Measurements from ENCODE around the gene DAPP1. TPM values are rescaled to one million over a fixed set of nuclear protein-coding genes. Genes with fewer than 3 reads are reported as not detected.
A peak's percentile ranks its signal among the peaks of the same experiment; 100 is the strongest.

DAPP1 gene
- total RNA-seq, 6 experiments from 2014 or later, result 0.12 to 1.5 (median 0.73) TPM

DNA sequence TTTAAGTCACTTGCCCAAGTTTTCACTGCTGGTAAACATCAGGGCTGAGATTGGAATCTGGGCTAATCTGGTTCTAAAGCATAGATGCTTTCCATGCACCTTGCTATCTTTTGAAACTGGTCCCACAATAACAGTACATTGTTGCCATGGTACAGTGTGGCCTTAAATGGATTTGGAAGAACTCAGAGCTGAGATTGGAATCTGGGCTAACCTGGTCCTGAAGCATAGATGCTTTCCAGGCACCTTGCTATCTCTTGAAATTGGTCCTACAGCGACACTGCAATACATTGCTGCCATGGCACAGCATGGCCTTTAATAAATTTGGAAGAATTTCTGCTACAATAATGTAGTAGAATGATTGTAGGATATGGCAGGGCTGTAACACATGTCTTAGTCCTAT lies 28.6 kb downstream of the DAPP1 start:
- DNase-seq (no peak), ATAC-seq (no peak)
- H3K4me3 ChIP-seq, result no peak overlapping the region
- intact Hi-C loops (cut with DNase I), result no loop called here
- H3K36me3 ChIP-seq, result no peaks in the 10 kb centered on the region
- WGBS (ENCODE audit: insufficient coverage, low coverage, low lambda C conversion rate, missing lambda C conversion rate), result no CpG with 5 or more reads among the region's 1 CpG
- H3K9me3 ChIP-seq, result no peaks in the 10 kb centered on the region
- TF ChIP-seq, protein P1, sequence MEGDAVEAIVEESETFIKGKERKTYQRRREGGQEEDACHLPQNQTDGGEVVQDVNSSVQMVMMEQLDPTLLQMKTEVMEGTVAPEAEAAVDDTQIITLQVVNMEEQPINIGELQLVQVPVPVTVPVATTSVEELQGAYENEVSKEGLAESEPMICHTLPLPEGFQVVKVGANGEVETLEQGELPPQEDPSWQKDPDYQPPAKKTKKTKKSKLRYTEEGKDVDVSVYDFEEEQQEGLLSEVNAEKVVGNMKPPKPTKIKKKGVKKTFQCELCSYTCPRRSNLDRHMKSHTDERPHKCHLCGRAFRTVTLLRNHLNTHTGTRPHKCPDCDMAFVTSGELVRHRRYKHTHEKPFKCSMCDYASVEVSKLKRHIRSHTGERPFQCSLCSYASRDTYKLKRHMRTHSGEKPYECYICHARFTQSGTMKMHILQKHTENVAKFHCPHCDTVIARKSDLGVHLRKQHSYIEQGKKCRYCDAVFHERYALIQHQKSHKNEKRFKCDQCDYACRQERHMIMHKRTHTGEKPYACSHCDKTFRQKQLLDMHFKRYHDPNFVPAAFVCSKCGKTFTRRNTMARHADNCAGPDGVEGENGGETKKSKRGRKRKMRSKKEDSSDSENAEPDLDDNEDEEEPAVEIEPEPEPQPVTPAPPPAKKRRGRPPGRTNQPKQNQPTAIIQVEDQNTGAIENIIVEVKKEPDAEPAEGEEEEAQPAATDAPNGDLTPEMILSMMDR (IDR thresholded peaks at IDR 0.05), result no peak
- TF ChIP-seq POLR2A (IDR thresholded peaks at IDR 0.05), result no peak
- no peak overlapping the region for H3K27ac ChIP-seq
- no peaks in the 10 kb centered on the region for H3K4me1 ChIP-seq
- no peaks in the 10 kb centered on the region for H3K27me3 ChIP-seq

DNA sequence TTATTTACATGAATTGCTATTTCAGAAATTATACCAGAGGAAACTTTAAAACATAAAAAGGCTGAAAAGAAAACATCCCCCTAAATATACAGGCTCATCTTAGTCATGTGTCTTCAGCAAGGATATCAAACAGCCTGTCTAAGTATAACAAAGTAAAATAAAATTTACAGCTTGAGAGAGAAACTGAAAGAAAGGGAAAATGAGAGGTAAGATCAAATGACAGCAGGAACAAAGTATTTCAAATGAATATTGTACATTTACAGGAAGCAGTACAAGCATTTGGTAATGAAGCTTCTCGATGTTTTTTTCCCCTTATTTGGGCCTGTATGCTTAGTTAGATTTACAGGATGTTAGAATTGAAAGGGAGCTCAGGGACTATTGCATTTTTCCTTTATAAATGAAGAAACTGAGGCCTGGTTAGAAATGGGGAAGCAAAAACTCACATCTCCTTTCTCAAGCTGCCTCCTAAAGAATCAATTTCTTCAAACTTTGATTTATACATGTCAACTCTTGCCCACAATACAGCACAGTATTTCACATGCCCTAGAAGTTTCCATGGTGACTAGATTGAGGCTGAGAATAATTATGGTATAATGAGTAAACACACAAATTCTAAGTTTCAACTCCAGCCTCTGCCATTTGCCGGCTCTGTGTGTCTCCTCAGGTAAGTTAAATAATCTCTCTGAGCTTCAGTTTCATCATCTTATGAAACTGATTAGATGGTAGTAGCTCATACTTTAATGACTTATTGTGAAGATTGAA lies 29.3 kb downstream of the DAPP1 start:
- TF ChIP-seq POLR2A (IDR thresholded peaks at IDR 0.05), result no peak
- TF ChIP-seq, protein P1 (IDR thresholded peaks at IDR 0.05), result no peak

DNA sequence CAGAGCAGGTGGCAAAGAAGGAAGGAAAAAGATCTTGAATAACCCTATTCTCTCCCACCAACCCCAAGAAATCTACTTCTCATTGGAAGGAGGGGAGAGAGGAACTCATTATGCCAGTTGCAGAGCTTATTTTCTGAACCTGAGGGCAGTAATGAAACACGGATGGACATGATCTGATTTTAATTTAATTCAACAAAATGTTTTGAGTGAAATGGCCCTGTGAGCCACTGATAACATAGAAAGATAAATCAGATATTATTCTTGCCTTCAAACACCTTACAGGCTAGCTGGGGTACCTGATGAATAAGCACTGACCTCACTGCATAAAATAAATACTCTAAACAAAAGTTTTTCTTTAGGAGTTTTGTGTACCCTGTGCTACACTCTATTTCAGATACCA lies 30.3 kb downstream of the DAPP1 start:
- WGBS (ENCODE audit: insufficient coverage, low coverage, low lambda C conversion rate, missing lambda C conversion rate), result 57% methylated on average over 1 of the region's 1 CpG
- no peak for TF ChIP-seq POLR2A (IDR thresholded peaks at IDR 0.05)
- TF ChIP-seq, protein P1 (IDR thresholded peaks at IDR 0.05), result no peak
- no peaks in the 10 kb centered on the region for H3K36me3 ChIP-seq
- H3K27ac ChIP-seq, result no peak overlapping the region
- no peaks in the 10 kb centered on the region for H3K27me3 ChIP-seq
- H3K4me1 ChIP-seq, result no peaks in the 10 kb centered on the region
- intact Hi-C loops (cut with DNase I), result no loop called here
- no peaks in the 10 kb centered on the region for H3K9me3 ChIP-seq
- ATAC-seq (no peak), DNase-seq (no peak)
- no peak overlapping the region for H3K4me3 ChIP-seq

More for the DNA sequence above, 29.3 kb downstream of the DAPP1 start:
- no peaks in the 10 kb centered on the region for H3K27me3 ChIP-seq
- H3K4me1 ChIP-seq, result no peaks in the 10 kb centered on the region
- no peak for ATAC-seq
- DNase-seq, result no peak
- no peak overlapping the region for H3K4me3 ChIP-seq
- 65% methylated on average over 2 of the region's 2 CpGs for WGBS (ENCODE audit: insufficient coverage, low coverage, low lambda C conversion rate, missing lambda C conversion rate)
- no peak overlapping the region for H3K27ac ChIP-seq
- H3K9me3 ChIP-seq, result no peaks in the 10 kb centered on the region
- intact Hi-C loops (cut with DNase I), result no loop called here
- H3K36me3 ChIP-seq, result no peaks in the 10 kb centered on the region

DNA sequence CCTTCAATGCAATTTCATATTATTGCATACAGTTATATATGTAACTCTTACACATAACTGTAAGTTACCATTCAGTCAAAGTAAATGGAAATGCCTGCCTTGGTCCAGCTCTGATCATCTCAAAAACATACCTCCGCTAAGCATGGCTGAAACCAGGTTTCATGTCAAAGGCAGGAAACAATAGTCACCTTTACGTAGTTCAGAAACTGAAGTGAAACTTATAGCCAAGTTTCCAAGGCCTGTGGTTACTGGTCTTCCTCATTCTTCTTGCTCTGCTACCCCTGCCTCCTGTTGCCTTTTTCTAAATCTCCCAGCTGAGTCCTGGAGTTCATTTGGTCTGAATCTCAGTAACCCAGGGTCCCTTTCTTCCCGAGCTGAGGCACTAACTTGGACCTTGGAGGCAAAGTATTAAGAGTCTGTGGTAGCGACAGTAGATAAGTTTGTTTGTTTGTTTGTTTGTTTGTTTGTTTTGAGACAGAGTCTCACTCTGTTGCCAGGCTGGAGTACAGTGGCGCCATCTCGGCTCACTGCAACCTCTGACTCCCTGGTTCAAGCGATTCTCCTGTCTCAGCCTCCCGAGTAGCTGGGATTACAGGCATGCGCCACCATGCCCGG lies 30.8 kb downstream of the DAPP1 start:
- H3K27me3 ChIP-seq, result no peaks in the 10 kb centered on the region
- H3K36me3 ChIP-seq, result no peaks in the 10 kb centered on the region
- H3K4me1 ChIP-seq, result no peaks in the 10 kb centered on the region
- no peak for TF ChIP-seq POLR2A (IDR thresholded peaks at IDR 0.05)
- TF ChIP-seq, protein P1 (IDR thresholded peaks at IDR 0.05), result no peak
- no peaks in the 10 kb centered on the region for H3K9me3 ChIP-seq
- H3K27ac ChIP-seq, result no peak overlapping the region
- ATAC-seq, result peak in 2 of 4 donors; percentile 27 to 42
- intact Hi-C loops (cut with DNase I), result no loop called here
- 79% methylated on average over 8 of the region's 10 CpGs for WGBS (ENCODE audit: insufficient coverage, low coverage, low lambda C conversion rate, missing lambda C conversion rate)
- no peak for DNase-seq
- H3K4me3 ChIP-seq, result no peak overlapping the region

Measured in right lobe of liver (tissue), 6 donors.